GM13977 (cell line): Measurements from ENCODE around the gene NTN4.

Source experiments
- DNase-seq: peaks from one replicate; pipeline ENCODE4 v3.0.0; 2012; ENCODE audit warnings: low spot score
- CTCF ChIP-seq: IDR thresholded peaks from 2 replicates; pipeline ENCODE4 v1.5.1; 2012; ENCODE audit warnings: mild to moderate bottlenecking, control low read depth; ENCODE audit not compliant: insufficient read depth; ENCODE audit errors: extremely low read depth, missing control alignments
- in situ Hi-C: fragments of 300-500 bp; cut with MboI; formaldehyde crosslinking; loops from one replicate; pipeline ENCODE4 v1.12.0; 2022; ENCODE audit warnings: low sequenced_read_pairs, low pct_unique_long_range_greater_than_20kb, mixed read lengths, inconsistent platforms; ENCODE audit not compliant: unreplicated experiment

NTN4 gene

GRCh38 chr12:95766356-95767019, 24.1 kb downstream of the NTN4 start:
- in situ Hi-C loops = no loop called here
- DNase-seq = no peak
- no peak for TF ChIP-seq CTCF

- no peak for TF ChIP-seq CTCF
- DNase-seq = no peak
- in situ Hi-C loops = no loop called here
Observed at GRCh38 chr12:95764848-95765247, 25.7 kb downstream of the NTN4 start.

GRCh38 chr12:95763809-95764253, 26.7 kb downstream of the NTN4 start:
- in situ Hi-C loops = no loop called here

DNA sequence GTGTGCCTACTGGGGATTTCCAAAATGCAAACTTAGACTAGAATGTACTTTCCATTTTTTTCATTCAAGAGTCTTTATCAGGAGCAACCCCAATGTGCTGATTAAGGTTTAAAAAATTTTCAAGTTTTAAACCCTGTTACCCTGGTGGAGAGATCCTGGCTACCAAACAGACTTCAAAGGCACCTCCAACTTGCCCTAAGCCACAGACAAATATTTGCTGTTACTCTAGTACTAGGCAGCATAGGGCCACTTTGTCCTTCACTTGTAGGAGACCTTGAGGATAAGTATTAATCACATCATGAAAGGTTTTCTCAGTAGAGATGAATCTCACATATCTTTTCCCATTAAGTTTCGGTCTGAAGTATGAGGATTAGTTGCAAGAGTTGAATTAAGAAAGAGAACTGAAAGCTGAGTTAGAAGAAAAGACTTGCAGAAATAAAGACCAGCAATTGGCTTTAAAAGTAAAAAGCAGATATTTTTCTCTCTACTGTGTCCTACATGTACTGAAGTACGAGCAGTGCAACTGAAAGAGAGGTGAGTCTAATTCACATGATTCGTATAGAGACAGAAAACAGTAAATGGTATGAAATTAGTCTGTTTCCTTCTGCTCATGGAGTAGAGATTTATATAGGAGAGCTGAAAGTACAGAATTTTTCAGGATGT, 28.3 kb downstream of the NTN4 start:
- in situ Hi-C loops = no loop called here
- TF ChIP-seq CTCF = no peak
- no peak for DNase-seq

More at GRCh38 chr12:95763809-95764253, 26.7 kb downstream of the NTN4 start:
- DNase-seq = no peak
- TF ChIP-seq CTCF = no peak

- in situ Hi-C loops = no loop called here
- TF ChIP-seq CTCF = no peak
- DNase-seq = no peak
Observed at GRCh38 chr12:95760371-95760770, 30.2 kb downstream of the NTN4 start.

GRCh38 chr12:95759718-95760117, 30.8 kb downstream of the NTN4 start:
- DNase-seq = no peak
- TF ChIP-seq CTCF = no peak
- in situ Hi-C loops = no loop called here
